GM21825 (cell line): Measurements from ENCODE around the gene LARP4.
"Not testable (repeated sequence)": the region's sequence is repeated elsewhere in the genome, so short reads cannot be mapped to it uniquely, and the experiment has no call there.

Experiments used
- ATAC-seq: cut with Tn5 transposase; IDR thresholded peaks from one replicate; pipeline ENCODE4 v1.9.1; 2021; ENCODE audit warnings: mild to moderate bottlenecking, moderate library complexity; ENCODE audit not compliant: unreplicated experiment

Gene LARP4

GRCh38 chr12:50477241-50477832, 76.7 kb downstream of the LARP4 start:
- ATAC-seq, result no peak

GRCh38 chr12:50482571-50482970, 81.9 kb downstream of the LARP4 start:
- ATAC-seq, result no peak

- no peak for ATAC-seq
Observed at GRCh38 chr12:50483488-50483887, 82.8 kb downstream of the LARP4 start.

GRCh38 chr12:50488801-50489200, 88.1 kb downstream of the LARP4 start:
- no peak for ATAC-seq

- ATAC-seq, result not testable (repeated sequence)
Observed at GRCh38 chr12:50498119-50498518, 97.4 kb downstream of the LARP4 start.

GRCh38 chr12:50504798-50505674, 104.4 kb downstream of the LARP4 start, which contains the start of gene DIP2B:
Gene DIP2B, plus strand, starts transcription at chr12:50504985. Its CDS starts 156 bp downstream, at chr12:50505141.
- peak; percentile 78 for ATAC-seq

GRCh38 chr12:50505675-50506530, 105.2 kb downstream of the LARP4 start:
- no peak for ATAC-seq

- no peak for ATAC-seq
Observed at GRCh38 chr12:50506753-50507473, 106.2 kb downstream of the LARP4 start.

GRCh38 chr12:50507474-50507838, 106.8 kb downstream of the LARP4 start:
- no peak for ATAC-seq

GRCh38 chr12:50507930-50508329, 107.2 kb downstream of the LARP4 start:
- no peak for ATAC-seq

- no peak for ATAC-seq
Observed at GRCh38 chr12:50508414-50508813, 107.7 kb downstream of the LARP4 start.

- ATAC-seq, result no peak
Observed at GRCh38 chr12:50508970-50509663, 108.4 kb downstream of the LARP4 start.

- ATAC-seq, result peak; percentile 34
Observed at GRCh38 chr12:50514526-50515276, 114.0 kb downstream of the LARP4 start.

- ATAC-seq, result no peak
Observed at GRCh38 chr12:50515587-50515986, 114.9 kb downstream of the LARP4 start.

- ATAC-seq, result peak; percentile 62
Observed at GRCh38 chr12:50517421-50518048, 116.8 kb downstream of the LARP4 start.

GRCh38 chr12:50518090-50518489, 117.4 kb downstream of the LARP4 start:
- ATAC-seq, result no peak

- ATAC-seq, result no peak
Observed at GRCh38 chr12:50519353-50519752, 118.7 kb downstream of the LARP4 start.

- no peak for ATAC-seq
Observed at GRCh38 chr12:50520416-50521207, 119.9 kb downstream of the LARP4 start.
